Panc1 (cell line): ENCODE results near the gene OPTN. TPM values are rescaled to one million over a fixed set of nuclear protein-coding genes. Genes with fewer than 3 reads are reported as not detected.

Source experiments
- ATAC-seq: fragments of 200-7000 bp; cut with Tn5 transposase; 2 replicates; pipeline ENCODE4 v1.9.1; 2020; ENCODE audit warnings: mild to moderate bottlenecking, moderate library complexity
- BruUV-seq: library from RNA; stranded (reverse); fragments of 400-500 nt; replicated peaks from 2 replicates; lab custom pipeline; 2021; lab: Mats Ljungman, UMichigan
- CTCF ChIA-PET: fragments of 300-600 bp; sonication (Branson Sonifier 250); formaldehyde crosslinking; loops from one replicate; lab custom pipeline; 2022; ENCODE audit warnings: antibody characterized with exemption; lab: Charles Lee
- POLR2A ChIA-PET: fragments of 300-600 bp; sonication (Branson Sonifier 250); formaldehyde crosslinking; loops from one replicate; lab custom pipeline; 2022; ENCODE audit warnings: antibody characterized with exemption; lab: Charles Lee
- DNase-seq: peaks from one replicate; pipeline ENCODE4 v3.0.0-alpha.2; 2010; ENCODE audit warnings: low read depth, low spot score
- H3K27ac ChIP-seq: 2 replicates; pipeline ENCODE4 v1.5.1; 2011; ENCODE audit warnings: mild to moderate bottlenecking, low read length, inconsistent platforms
- H3K27me3 ChIP-seq: fragments of 200-500 bp; sonication (Bioruptor generic); 2 replicates; pipeline ENCODE4 v1.6.0; 2014; ENCODE audit warnings: low read length, inconsistent platforms; ENCODE audit not compliant: control insufficient read depth, insufficient read depth
- H3K36me3 ChIP-seq: fragments of 200-500 bp; sonication (Bioruptor generic); 2 replicates; pipeline ENCODE4 v1.5.1; 2014; ENCODE audit warnings: inconsistent platforms, mild to moderate bottlenecking, low read length, moderate library complexity; ENCODE audit not compliant: control insufficient read depth, insufficient read depth
- H3K4me1 ChIP-seq: 2 replicates; pipeline ENCODE4 v1.5.1; 2011; ENCODE audit warnings: inconsistent platforms, mild to moderate bottlenecking, low read length, moderate library complexity; ENCODE audit not compliant: control insufficient read depth, insufficient read depth
- H3K4me3 ChIP-seq, 2 experiments: 2 replicates each; pipeline ENCODE4 v1.5.1; 2011 to 2012; ENCODE audit warnings: low read depth in 2 of 2, low read length in 2 of 2, mild to moderate bottlenecking in 2 of 2, inconsistent platforms in 1 of 2, moderate library complexity in 1 of 2
- H3K9me3 ChIP-seq: fragments of 200-500 bp; sonication (Bioruptor generic); 2 replicates; pipeline ENCODE4 v1.5.1; 2014; ENCODE audit warnings: low read depth, mild to moderate bottlenecking, inconsistent platforms, low read length, moderate library complexity; ENCODE audit not compliant: control insufficient read depth, insufficient read depth
- CTCF ChIP-seq: fragments of 450-650 bp; IDR thresholded peaks from 2 replicates; pipeline ENCODE4 v1.5.1; 2017; ENCODE audit warnings: mild to moderate bottlenecking
- POLR2AphosphoS5 ChIP-seq: IDR thresholded peaks from 2 replicates; pipeline ENCODE4 v1.6.1; 2012; ENCODE audit warnings: mild to moderate bottlenecking, low read depth, low read length, moderate library complexity
- SIN3A ChIP-seq: IDR thresholded peaks from 2 replicates; pipeline ENCODE4 v1.6.1; 2012; ENCODE audit warnings: low read depth, mild to moderate bottlenecking, low read length, moderate library complexity, borderline replicate concordance; ENCODE audit not compliant: insufficient read depth
- TCF7L2 ChIP-seq: IDR thresholded peaks from 2 replicates; pipeline ENCODE4 v1.6.1; 2011; ENCODE audit warnings: mild to moderate bottlenecking, low read depth, low read length, inconsistent platforms
- in situ Hi-C: cut with HindIII; loops from 2 replicates; pipeline ENCODE4 v1.10.0; 2016; ENCODE audit warnings: low sequenced_read_pairs, low pct_unique_long_range_greater_than_20kb
- intact Hi-C: fragments of 100-400 bp; cut with micrococcal nuclease; formaldehyde crosslinking; loops from one replicate; pipeline ENCODE4 v1.10.0; 2022; ENCODE audit not compliant: unreplicated experiment
- total RNA-seq: library from RNA; stranded (reverse); gene quantifications from one replicate; pipeline ENCODE4 v1.2.1, GENCODE V29; 2021; ENCODE audit not compliant: unreplicated experiment
- TF ChIP-seq, protein P1 (sequence below), 2 experiments: IDR thresholded peaks; 2 replicates each; pipeline ENCODE4 v1.6.1; 2011 to 2012; ENCODE audit warnings: low read depth in 2 of 2, control low read depth in 1 of 2, low read length in 1 of 2, mild to moderate bottlenecking in 1 of 2, moderate library complexity in 1 of 2; ENCODE audit not compliant: insufficient read depth in 1 of 2

The OPTN gene
- total RNA-seq, 1 experiment from 2014 or later = 66.8 TPM

DNA sequence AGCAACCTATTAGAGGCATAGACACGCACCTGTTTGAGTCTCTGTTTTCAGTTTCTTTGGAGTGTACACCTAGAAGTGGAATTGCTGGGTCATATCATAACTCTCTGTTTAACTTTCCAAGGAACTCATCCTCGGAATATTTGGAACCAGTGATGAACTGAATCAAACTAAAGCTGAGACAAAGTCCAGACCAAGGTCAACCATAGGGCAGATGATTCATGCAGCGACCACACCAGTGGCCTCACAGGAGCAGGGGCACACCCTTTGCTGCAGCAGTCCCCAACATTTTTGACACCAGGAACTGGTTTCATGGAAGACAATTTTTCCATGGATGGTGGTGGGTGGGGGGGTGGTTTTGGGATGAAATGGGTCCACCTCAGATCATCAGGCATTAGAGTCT, 4.9 kb upstream of the OPTN start:
- Histone ChIP-seq H3K36me3 (no peaks in the 10 kb centered on the region), H3K4me1 (no peaks in the 10 kb centered on the region), H3K9me3 (no peaks in the 10 kb centered on the region), H3K27ac (no peak overlapping the region), H3K4me3 (no peak overlapping the region), H3K27me3 (no peaks in the 10 kb centered on the region)
- ATAC-seq (no peak), DNase-seq (no peak)
- ChIA-PET CTCF (no interaction called here), POLR2A (no interaction called here)
- in situ Hi-C loops (no loop called here), intact Hi-C loops (no loop called here)
- TF ChIP-seq CTCF (no peak), TCF7L2 (no peak), SIN3A (no peak), POLR2AphosphoS5 (no peak)
- TF ChIP-seq, protein P1, sequence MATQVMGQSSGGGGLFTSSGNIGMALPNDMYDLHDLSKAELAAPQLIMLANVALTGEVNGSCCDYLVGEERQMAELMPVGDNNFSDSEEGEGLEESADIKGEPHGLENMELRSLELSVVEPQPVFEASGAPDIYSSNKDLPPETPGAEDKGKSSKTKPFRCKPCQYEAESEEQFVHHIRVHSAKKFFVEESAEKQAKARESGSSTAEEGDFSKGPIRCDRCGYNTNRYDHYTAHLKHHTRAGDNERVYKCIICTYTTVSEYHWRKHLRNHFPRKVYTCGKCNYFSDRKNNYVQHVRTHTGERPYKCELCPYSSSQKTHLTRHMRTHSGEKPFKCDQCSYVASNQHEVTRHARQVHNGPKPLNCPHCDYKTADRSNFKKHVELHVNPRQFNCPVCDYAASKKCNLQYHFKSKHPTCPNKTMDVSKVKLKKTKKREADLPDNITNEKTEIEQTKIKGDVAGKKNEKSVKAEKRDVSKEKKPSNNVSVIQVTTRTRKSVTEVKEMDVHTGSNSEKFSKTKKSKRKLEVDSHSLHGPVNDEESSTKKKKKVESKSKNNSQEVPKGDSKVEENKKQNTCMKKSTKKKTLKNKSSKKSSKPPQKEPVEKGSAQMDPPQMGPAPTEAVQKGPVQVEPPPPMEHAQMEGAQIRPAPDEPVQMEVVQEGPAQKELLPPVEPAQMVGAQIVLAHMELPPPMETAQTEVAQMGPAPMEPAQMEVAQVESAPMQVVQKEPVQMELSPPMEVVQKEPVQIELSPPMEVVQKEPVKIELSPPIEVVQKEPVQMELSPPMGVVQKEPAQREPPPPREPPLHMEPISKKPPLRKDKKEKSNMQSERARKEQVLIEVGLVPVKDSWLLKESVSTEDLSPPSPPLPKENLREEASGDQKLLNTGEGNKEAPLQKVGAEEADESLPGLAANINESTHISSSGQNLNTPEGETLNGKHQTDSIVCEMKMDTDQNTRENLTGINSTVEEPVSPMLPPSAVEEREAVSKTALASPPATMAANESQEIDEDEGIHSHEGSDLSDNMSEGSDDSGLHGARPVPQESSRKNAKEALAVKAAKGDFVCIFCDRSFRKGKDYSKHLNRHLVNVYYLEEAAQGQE (IDR thresholded peaks at IDR 0.05; ENCODE audit: insufficient read depth in 1 of 2, low read depth in 2 of 2, low read length in 1 of 2) = no peak
- no TSS peak for BruUV-seq

- CTCF ChIA-PET = no interaction called here
- BruUV-seq = no TSS peak
- in situ Hi-C loops = no loop called here
Measured at GRCh38 chr10:13095929-13096328, 4.0 kb upstream of the OPTN start.

More at GRCh38 chr10:13095929-13096328, 4.0 kb upstream of the OPTN start:
- intact Hi-C loops = no loop called here
- TF ChIP-seq, protein P1 (IDR thresholded peaks at IDR 0.05; ENCODE audit: insufficient read depth in 1 of 2, low read depth in 2 of 2, low read length in 1 of 2) = no peak
- TF ChIP-seq TCF7L2 (no peak), CTCF (no peak), POLR2AphosphoS5 (no peak), SIN3A (no peak)
- Histone ChIP-seq H3K36me3 (no peaks in the 10 kb centered on the region), H3K4me1 (no peaks in the 10 kb centered on the region), H3K27me3 (no peaks in the 10 kb centered on the region), H3K4me3 (no peak overlapping the region), H3K9me3 (no peaks in the 10 kb centered on the region), H3K27ac (no peak overlapping the region)
- DNase-seq = no peak
- no peak for ATAC-seq
- POLR2A ChIA-PET = no interaction called here
